Measurements from ENCODE around the gene GLDN.

Gene GLDN

GRCh38 chr15:51349156-51349844 is 7.8 kb downstream of the GLDN start:
- no peaks in the 10 kb centered on the region for H3K36me3 ChIP-seq (ENCODE audit: control insufficient read depth, insufficient read depth, low read length)

GRCh38 chr15:51350723-51351122 is 9.3 kb downstream of the GLDN start:
- H3K4me3 ChIP-seq (ENCODE audit: low read length) = no peak overlapping the region
- H3K36me3 ChIP-seq (ENCODE audit: control insufficient read depth, insufficient read depth, low read length) = no peaks in the 10 kb centered on the region
- no peak overlapping the region for H3K9ac ChIP-seq (ENCODE audit: low read length)
- H3K27me3 ChIP-seq (ENCODE audit: control insufficient read depth, insufficient read depth, low read length) = peaks cover 3% of the 10 kb centered on the region
- no peak overlapping the region for H3K27ac ChIP-seq (ENCODE audit: low read depth, low read length)
- H3K4me1 ChIP-seq (ENCODE audit: control insufficient read depth, insufficient read depth, low read length) = no peaks in the 10 kb centered on the region

More at GRCh38 chr15:51349156-51349844, 7.8 kb downstream of the GLDN start:
- Histone ChIP-seq H3K27me3 (ENCODE audit: control insufficient read depth, insufficient read depth, low read length) (peaks cover 3% of the 10 kb centered on the region), H3K27ac (ENCODE audit: low read depth, low read length) (no peak overlapping the region), H3K9ac (ENCODE audit: low read length) (no peak overlapping the region), H3K4me1 (ENCODE audit: control insufficient read depth, insufficient read depth, low read length) (no peaks in the 10 kb centered on the region), H3K4me3 (ENCODE audit: low read length) (no peak overlapping the region)

- Histone ChIP-seq H3K4me1 (ENCODE audit: control insufficient read depth, insufficient read depth, low read length) (no peaks in the 10 kb centered on the region), H3K4me3 (ENCODE audit: low read length) (no peak overlapping the region), H3K36me3 (ENCODE audit: control insufficient read depth, insufficient read depth, low read length) (no peaks in the 10 kb centered on the region), H3K27me3 (ENCODE audit: control insufficient read depth, insufficient read depth, low read length) (peaks cover 3% of the 10 kb centered on the region), H3K9ac (ENCODE audit: low read length) (no peak overlapping the region), H3K27ac (ENCODE audit: low read depth, low read length) (no peak overlapping the region)
Observed at GRCh38 chr15:51353976-51354375, 12.5 kb downstream of the GLDN start.

- H3K4me1 ChIP-seq (ENCODE audit: control insufficient read depth, insufficient read depth, low read length) = no peaks in the 10 kb centered on the region
- no peak overlapping the region for H3K4me3 ChIP-seq (ENCODE audit: low read length)
- peaks cover 3% of the 10 kb centered on the region for H3K27me3 ChIP-seq (ENCODE audit: control insufficient read depth, insufficient read depth, low read length)
- H3K27ac ChIP-seq (ENCODE audit: low read depth, low read length) = no peak overlapping the region
- no peak overlapping the region for H3K9ac ChIP-seq (ENCODE audit: low read length)
- no peaks in the 10 kb centered on the region for H3K36me3 ChIP-seq (ENCODE audit: control insufficient read depth, insufficient read depth, low read length)
Observed at GRCh38 chr15:51355096-51355495, 13.6 kb downstream of the GLDN start.

- Histone ChIP-seq H3K4me3 (ENCODE audit: low read length) (no peak overlapping the region), H3K4me1 (ENCODE audit: control insufficient read depth, insufficient read depth, low read length) (no peaks in the 10 kb centered on the region), H3K27ac (ENCODE audit: low read depth, low read length) (no peak overlapping the region), H3K36me3 (ENCODE audit: control insufficient read depth, insufficient read depth, low read length) (no peaks in the 10 kb centered on the region), H3K27me3 (ENCODE audit: control insufficient read depth, insufficient read depth, low read length) (no peaks in the 10 kb centered on the region), H3K9ac (ENCODE audit: low read length) (no peak overlapping the region)
Observed at GRCh38 chr15:51356147-51356546, 14.7 kb downstream of the GLDN start.

- H3K9ac ChIP-seq (ENCODE audit: low read length) = no peak overlapping the region
- no peaks in the 10 kb centered on the region for H3K4me1 ChIP-seq (ENCODE audit: control insufficient read depth, insufficient read depth, low read length)
- H3K36me3 ChIP-seq (ENCODE audit: control insufficient read depth, insufficient read depth, low read length) = no peaks in the 10 kb centered on the region
- H3K4me3 ChIP-seq (ENCODE audit: low read length) = no peak overlapping the region
- no peak overlapping the region for H3K27ac ChIP-seq (ENCODE audit: low read depth, low read length)
- no peaks in the 10 kb centered on the region for H3K27me3 ChIP-seq (ENCODE audit: control insufficient read depth, insufficient read depth, low read length)
Observed at GRCh38 chr15:51356983-51357382, 15.5 kb downstream of the GLDN start.

GRCh38 chr15:51359981-51360380 is 18.5 kb downstream of the GLDN start:
- H3K9ac ChIP-seq (ENCODE audit: low read length) = no peak overlapping the region
- no peak overlapping the region for H3K27ac ChIP-seq (ENCODE audit: low read depth, low read length)
- H3K4me1 ChIP-seq (ENCODE audit: control insufficient read depth, insufficient read depth, low read length) = no peaks in the 10 kb centered on the region
- no peak overlapping the region for H3K4me3 ChIP-seq (ENCODE audit: low read length)
- no peaks in the 10 kb centered on the region for H3K36me3 ChIP-seq (ENCODE audit: control insufficient read depth, insufficient read depth, low read length)
- no peaks in the 10 kb centered on the region for H3K27me3 ChIP-seq (ENCODE audit: control insufficient read depth, insufficient read depth, low read length)

- no peak overlapping the region for H3K4me3 ChIP-seq (ENCODE audit: low read length)
- H3K27me3 ChIP-seq (ENCODE audit: control insufficient read depth, insufficient read depth, low read length) = no peaks in the 10 kb centered on the region
- H3K27ac ChIP-seq (ENCODE audit: low read depth, low read length) = no peak overlapping the region
- H3K36me3 ChIP-seq (ENCODE audit: control insufficient read depth, insufficient read depth, low read length) = no peaks in the 10 kb centered on the region
- H3K9ac ChIP-seq (ENCODE audit: low read length) = no peak overlapping the region
- no peaks in the 10 kb centered on the region for H3K4me1 ChIP-seq (ENCODE audit: control insufficient read depth, insufficient read depth, low read length)
Observed at GRCh38 chr15:51363383-51363782, 21.9 kb downstream of the GLDN start.

- Histone ChIP-seq H3K4me3 (ENCODE audit: low read length) (no peak overlapping the region), H3K27ac (ENCODE audit: low read depth, low read length) (no peak overlapping the region), H3K4me1 (ENCODE audit: control insufficient read depth, insufficient read depth, low read length) (no peaks in the 10 kb centered on the region), H3K36me3 (ENCODE audit: control insufficient read depth, insufficient read depth, low read length) (no peaks in the 10 kb centered on the region), H3K27me3 (ENCODE audit: control insufficient read depth, insufficient read depth, low read length) (no peaks in the 10 kb centered on the region), H3K9ac (ENCODE audit: low read length) (no peak overlapping the region)
Observed at GRCh38 chr15:51365417-51365816, 24.0 kb downstream of the GLDN start.

- Histone ChIP-seq H3K4me3 (ENCODE audit: low read length) (no peak overlapping the region), H3K27me3 (ENCODE audit: control insufficient read depth, insufficient read depth, low read length) (no peaks in the 10 kb centered on the region), H3K4me1 (ENCODE audit: control insufficient read depth, insufficient read depth, low read length) (no peaks in the 10 kb centered on the region), H3K36me3 (ENCODE audit: control insufficient read depth, insufficient read depth, low read length) (no peaks in the 10 kb centered on the region), H3K9ac (ENCODE audit: low read length) (no peak overlapping the region), H3K27ac (ENCODE audit: low read depth, low read length) (no peak overlapping the region)
Observed at GRCh38 chr15:51366071-51366470, 24.6 kb downstream of the GLDN start.

- Histone ChIP-seq H3K36me3 (ENCODE audit: control insufficient read depth, insufficient read depth, low read length) (no peaks in the 10 kb centered on the region), H3K9ac (ENCODE audit: low read length) (no peak overlapping the region), H3K4me1 (ENCODE audit: control insufficient read depth, insufficient read depth, low read length) (no peaks in the 10 kb centered on the region), H3K27ac (ENCODE audit: low read depth, low read length) (no peak overlapping the region), H3K4me3 (ENCODE audit: low read length) (no peak overlapping the region), H3K27me3 (ENCODE audit: control insufficient read depth, insufficient read depth, low read length) (no peaks in the 10 kb centered on the region)
Observed at GRCh38 chr15:51366920-51367319, 25.5 kb downstream of the GLDN start.

GRCh38 chr15:51367322-51367976 is 26.0 kb downstream of the GLDN start:
- no peak overlapping the region for H3K4me3 ChIP-seq (ENCODE audit: low read length)
- no peaks in the 10 kb centered on the region for H3K4me1 ChIP-seq (ENCODE audit: control insufficient read depth, insufficient read depth, low read length)
- H3K9ac ChIP-seq (ENCODE audit: low read length) = no peak overlapping the region
- no peaks in the 10 kb centered on the region for H3K36me3 ChIP-seq (ENCODE audit: control insufficient read depth, insufficient read depth, low read length)
- no peaks in the 10 kb centered on the region for H3K27me3 ChIP-seq (ENCODE audit: control insufficient read depth, insufficient read depth, low read length)
- H3K27ac ChIP-seq (ENCODE audit: low read depth, low read length) = no peak overlapping the region

GRCh38 chr15:51368307-51368706 is 26.9 kb downstream of the GLDN start:
- H3K4me3 ChIP-seq (ENCODE audit: low read length) = no peak overlapping the region
- H3K4me1 ChIP-seq (ENCODE audit: control insufficient read depth, insufficient read depth, low read length) = no peaks in the 10 kb centered on the region
- no peaks in the 10 kb centered on the region for H3K27me3 ChIP-seq (ENCODE audit: control insufficient read depth, insufficient read depth, low read length)
- no peak overlapping the region for H3K27ac ChIP-seq (ENCODE audit: low read depth, low read length)
- no peaks in the 10 kb centered on the region for H3K36me3 ChIP-seq (ENCODE audit: control insufficient read depth, insufficient read depth, low read length)
- H3K9ac ChIP-seq (ENCODE audit: low read length) = no peak overlapping the region
